Measurements from ENCODE around the gene AAK1. TPM values are rescaled to one million over a fixed set of nuclear protein-coding genes. Genes with fewer than 3 reads are reported as not detected.

The AAK1 gene
- total and polyA plus RNA-seq, 2 donors (not counting 3 experiments of a cell fraction or from before 2014, with no cell fraction given): 31.0 to 127 TPM

DNA sequence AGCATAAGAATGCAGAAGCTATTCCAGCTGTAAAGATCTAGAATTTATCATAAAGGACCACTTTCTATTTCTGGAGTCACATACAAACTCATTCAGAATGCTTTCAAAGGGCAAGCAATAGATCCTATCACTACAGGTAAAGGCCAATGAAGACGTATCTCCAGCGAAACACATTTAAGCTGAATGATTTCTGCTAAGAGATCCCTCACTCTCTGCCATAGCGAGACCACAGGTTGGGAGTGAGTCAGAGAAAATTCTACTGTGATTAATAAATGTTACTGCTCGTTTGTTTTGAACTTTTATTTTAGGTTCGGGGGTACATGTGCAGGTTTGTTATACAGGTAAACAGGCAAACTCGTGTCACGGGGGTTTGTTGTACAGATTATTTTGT, 133.8 kb downstream of the AAK1 start:
- no peak for TF ChIP-seq MYC (IDR thresholded peaks at IDR 0.05; ENCODE audit: low read depth, low read length)
- TF ChIP-seq GATA2 (IDR thresholded peaks at IDR 0.05; ENCODE audit: insufficient read depth, insufficient read length, low read depth, low read length): no peak
- no peak for TF ChIP-seq POLR2A (IDR thresholded peaks at IDR 0.05; ENCODE audit: low read depth, low read length)
- TF ChIP-seq, protein P1, sequence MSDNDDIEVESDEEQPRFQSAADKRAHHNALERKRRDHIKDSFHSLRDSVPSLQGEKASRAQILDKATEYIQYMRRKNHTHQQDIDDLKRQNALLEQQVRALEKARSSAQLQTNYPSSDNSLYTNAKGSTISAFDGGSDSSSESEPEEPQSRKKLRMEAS (IDR thresholded peaks at IDR 0.05; ENCODE audit: insufficient read depth, insufficient read length): no peak
- no peak for TF ChIP-seq FOS (IDR thresholded peaks at IDR 0.05; ENCODE audit: borderline replicate concordance, insufficient read depth, low read length)
- no peak for TF ChIP-seq POLR2AphosphoS5 (IDR thresholded peaks at IDR 0.05; ENCODE audit: insufficient read depth, low read depth, low read length)
- no peak for TF ChIP-seq EZH2 (IDR thresholded peaks at IDR 0.05; ENCODE audit: borderline replicate concordance, low read depth, low read length, severe bottlenecking)
- TF ChIP-seq JUN (IDR thresholded peaks at IDR 0.05; ENCODE audit: borderline replicate concordance, insufficient read depth, insufficient read length, low read depth): no peak
- TF ChIP-seq, protein P2, sequence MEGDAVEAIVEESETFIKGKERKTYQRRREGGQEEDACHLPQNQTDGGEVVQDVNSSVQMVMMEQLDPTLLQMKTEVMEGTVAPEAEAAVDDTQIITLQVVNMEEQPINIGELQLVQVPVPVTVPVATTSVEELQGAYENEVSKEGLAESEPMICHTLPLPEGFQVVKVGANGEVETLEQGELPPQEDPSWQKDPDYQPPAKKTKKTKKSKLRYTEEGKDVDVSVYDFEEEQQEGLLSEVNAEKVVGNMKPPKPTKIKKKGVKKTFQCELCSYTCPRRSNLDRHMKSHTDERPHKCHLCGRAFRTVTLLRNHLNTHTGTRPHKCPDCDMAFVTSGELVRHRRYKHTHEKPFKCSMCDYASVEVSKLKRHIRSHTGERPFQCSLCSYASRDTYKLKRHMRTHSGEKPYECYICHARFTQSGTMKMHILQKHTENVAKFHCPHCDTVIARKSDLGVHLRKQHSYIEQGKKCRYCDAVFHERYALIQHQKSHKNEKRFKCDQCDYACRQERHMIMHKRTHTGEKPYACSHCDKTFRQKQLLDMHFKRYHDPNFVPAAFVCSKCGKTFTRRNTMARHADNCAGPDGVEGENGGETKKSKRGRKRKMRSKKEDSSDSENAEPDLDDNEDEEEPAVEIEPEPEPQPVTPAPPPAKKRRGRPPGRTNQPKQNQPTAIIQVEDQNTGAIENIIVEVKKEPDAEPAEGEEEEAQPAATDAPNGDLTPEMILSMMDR (IDR thresholded peaks at IDR 0.05; ENCODE audit: extremely low read depth in 1 of 2, insufficient read depth in 1 of 2, low read depth in 1 of 2, low read length in 2 of 2): no peak
- H3K4me1 ChIP-seq (ENCODE audit: control insufficient read depth, extremely low read depth, insufficient read depth, low read length): peaks cover 15% of the 10 kb centered on the region
- no peak overlapping the region for H3K4me2 ChIP-seq (ENCODE audit: insufficient read depth, low read length)
- H3K27me3 ChIP-seq (ENCODE audit: control insufficient read depth in 2 of 2, insufficient read depth in 2 of 2, low read length in 2 of 2): no peaks in the 10 kb centered on the region
- no peak overlapping the region for H3K4me3 ChIP-seq (replicated peaks in 1 of 3; ENCODE audit: insufficient read depth in 1 of 3, low read depth in 1 of 3, low read length in 3 of 3)
- intact Hi-C loops (cut with micrococcal nuclease) (loop anchor here (10.0 kb wide), 1 partner anchor 135 kb away; no protein-coding TSS in a partner anchor), dilution Hi-C loops (cut with MboI; ENCODE audit: extremely low pct_ligation_motif_present, low sequenced_read_pairs) (no loop called here)
- FAIRE-seq: no peak
- POLR2A ChIA-PET: no interaction called here
- CTCF ChIA-PET: interaction anchor here (1.8 kb wide), 1 partner anchor 56 kb away, joined by 5 read pairs; no protein-coding TSS in a partner anchor
- H3K27ac ChIP-seq (ENCODE audit: insufficient read depth, low read depth, low read length): no peak overlapping the region
- H2AFZ ChIP-seq (ENCODE audit: low read depth, low read length): no peak overlapping the region
- no TSS peak for BruUV-seq (replicated peaks)
- H3K79me2 ChIP-seq (ENCODE audit: control insufficient read depth, insufficient read depth, low read length): no peaks in the 10 kb centered on the region
- H3K9me3 ChIP-seq (replicated peaks; ENCODE audit: control insufficient read depth, insufficient read depth, low read length): no peaks in the 10 kb centered on the region
- DNase-seq (ENCODE audit: low read depth, low spot score): no peak
- peaks cover 34 to 51% of the 10 kb centered on the region in 2 experiments for H3K36me3 ChIP-seq (ENCODE audit: control insufficient read depth in 2 of 2, extremely low read depth in 1 of 2, insufficient read depth in 2 of 2, low read length in 2 of 2)
- H3K9me1 ChIP-seq (replicated peaks; ENCODE audit: control insufficient read depth, extremely low read depth, insufficient read depth, low read length): no peaks in the 10 kb centered on the region
- no peak overlapping the region for H3K9ac ChIP-seq (replicated peaks; ENCODE audit: extremely low read depth, insufficient read depth, low read length)
- no peaks in the 10 kb centered on the region for H4K20me1 ChIP-seq (replicated peaks; ENCODE audit: control insufficient read depth, extremely low read depth, insufficient read depth, low read length)

All from endothelial cell of umbilical vein (primary cell).